SK-N-MC (cell line): Measurements from ENCODE around the gene CD70.

ENCODE experiments used
- EZH2 ChIP-seq: fragments of 200-600 bp; sonication (generic); IDR thresholded peaks from one replicate; pipeline ENCODE4 v1.6.1; 2017; ENCODE audit warnings: antibody characterized with exemption
- POLR2AphosphoS5 ChIP-seq: IDR thresholded peaks from 2 replicates; pipeline ENCODE4 v1.6.1; 2012; ENCODE audit warnings: mild to moderate bottlenecking, low read depth, low read length, borderline replicate concordance

DNA sequence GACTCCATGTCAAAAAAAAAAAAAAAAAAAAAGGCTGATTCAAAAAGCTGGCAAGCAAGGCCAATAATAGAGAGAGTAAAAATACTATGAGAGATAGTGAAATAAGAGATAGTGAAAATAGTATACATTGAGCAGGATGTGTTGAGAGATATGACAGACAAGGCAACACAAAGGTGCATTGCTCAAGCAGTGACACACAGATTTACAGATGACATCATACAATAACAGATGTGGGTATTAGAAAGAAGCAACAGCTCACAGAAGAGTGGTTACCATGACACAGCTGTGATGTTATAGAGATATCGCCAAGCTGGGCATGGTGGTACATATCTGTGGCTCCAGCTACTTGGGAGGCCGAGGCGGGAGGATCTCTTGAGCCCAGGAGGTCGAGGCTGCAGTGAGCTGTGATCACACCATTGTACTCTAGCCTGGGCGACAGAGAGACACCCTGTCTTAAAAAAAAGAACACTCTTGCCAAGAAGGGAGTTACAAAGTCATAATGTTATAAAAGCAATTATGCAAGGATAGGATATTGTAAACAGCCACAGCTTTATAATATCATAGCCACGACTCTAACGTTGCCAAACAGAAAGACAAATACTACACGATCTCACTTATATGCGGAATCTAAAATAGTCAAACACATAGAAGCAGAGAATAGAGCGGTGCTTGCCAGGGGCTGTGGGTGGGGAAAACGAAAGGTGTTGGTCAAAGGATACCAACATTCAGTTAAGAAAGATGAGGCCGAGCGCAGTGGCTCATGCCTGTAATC lies 49.8 kb downstream of the CD70 start:
- no peak for TF ChIP-seq EZH2
- no peak for TF ChIP-seq POLR2AphosphoS5
